ENCODE results near the gene ZPBP2. TPM values are rescaled to one million over a fixed set of nuclear protein-coding genes. Genes with fewer than 3 reads are reported as not detected.
"Not testable (repeated sequence)": the region's sequence is repeated elsewhere in the genome, so short reads cannot be mapped to it uniquely, and the experiment has no call there.

Gene ZPBP2
- total RNA-seq, 6 experiments from 2014 or later = not detected

- DNase-seq (no peak), ATAC-seq (peak; percentile 58 to 77 (median 62))
- Histone ChIP-seq H3K4me3 (no peak overlapping the region), H3K9me3 (no peaks in the 10 kb centered on the region), H3K36me3 (no peaks in the 10 kb centered on the region), H3K4me1 (no peaks in the 10 kb centered on the region), H3K27ac (no peak overlapping the region), H3K27me3 (no peaks in the 10 kb centered on the region)
- intact Hi-C loops (cut with DNase I) = loop anchor here in 1 of 2 donors (10.0 kb wide), 1 partner anchor 92 kb away; the partner anchor contains the start of gene GSDMA
- WGBS (ENCODE audit: insufficient coverage, low coverage, low lambda C conversion rate, missing lambda C conversion rate) = 49% methylated on average over 2 of the region's 2 CpGs
- TF ChIP-seq CTCF (IDR thresholded peaks at IDR 0.05) (peak; percentile 19 to 53 (median 38)), POLR2A (IDR thresholded peaks at IDR 0.05) (no peak)
Measured at GRCh38 chr17:39872751-39873150, 4.7 kb downstream of the ZPBP2 start.

GRCh38 chr17:39886102-39886501 lies 18.1 kb downstream of the ZPBP2 start:
- H3K27me3 ChIP-seq; H3K36me3 ChIP-seq; intact Hi-C loops (cut with DNase I); H3K27ac ChIP-seq; H3K9me3 ChIP-seq; H3K4me3 ChIP-seq; H3K4me1 ChIP-seq; ATAC-seq; DNase-seq: not testable (repeated sequence)
- WGBS (ENCODE audit: insufficient coverage, low coverage, low lambda C conversion rate, missing lambda C conversion rate) = 68% methylated on average over 3 of the region's 5 CpGs

GRCh38 chr17:39887078-39887477 lies 19.1 kb downstream of the ZPBP2 start:
- H3K27me3 ChIP-seq = no peaks in the 10 kb centered on the region
- no peak overlapping the region for H3K27ac ChIP-seq
- H3K9me3 ChIP-seq = no peaks in the 10 kb centered on the region
- no peaks in the 10 kb centered on the region for H3K4me1 ChIP-seq
- TF ChIP-seq CTCF (IDR thresholded peaks at IDR 0.05) (no peak), POLR2A (IDR thresholded peaks at IDR 0.05) (no peak)
- no peaks in the 10 kb centered on the region for H3K36me3 ChIP-seq
- no peak for DNase-seq
- intact Hi-C loops (cut with DNase I) = no loop called here
- ATAC-seq = no peak
- no peak overlapping the region for H3K4me3 ChIP-seq

GRCh38 chr17:39889200-39889599 lies 21.2 kb downstream of the ZPBP2 start:
- ATAC-seq (peak; percentile 34 to 64 (median 49)), DNase-seq (no peak)
- Histone ChIP-seq H3K4me1 (no peaks in the 10 kb centered on the region), H3K27me3 (no peaks in the 10 kb centered on the region), H3K36me3 (no peaks in the 10 kb centered on the region), H3K9me3 (no peaks in the 10 kb centered on the region), H3K4me3 (no peak overlapping the region), H3K27ac (no peak overlapping the region)
- WGBS (ENCODE audit: insufficient coverage, low coverage, low lambda C conversion rate, missing lambda C conversion rate) = 16% methylated on average over 2 of the region's 2 CpGs
- no peak for TF ChIP-seq POLR2A (IDR thresholded peaks at IDR 0.05)
- TF ChIP-seq CTCF (IDR thresholded peaks at IDR 0.05) = no peak
- intact Hi-C loops (cut with DNase I) = no loop called here

- TF ChIP-seq CTCF (IDR thresholded peaks at IDR 0.05) = no peak
- TF ChIP-seq POLR2A (IDR thresholded peaks at IDR 0.05) = no peak
- DNase-seq (no peak), ATAC-seq (no peak)
- no peaks in the 10 kb centered on the region for H3K27me3 ChIP-seq
- H3K36me3 ChIP-seq = no peaks in the 10 kb centered on the region
- no peaks in the 10 kb centered on the region for H3K4me1 ChIP-seq
- no peak overlapping the region for H3K27ac ChIP-seq
- 25% methylated on average over 3 of the region's 3 CpGs for WGBS (ENCODE audit: insufficient coverage, low coverage, low lambda C conversion rate, missing lambda C conversion rate)
- H3K9me3 ChIP-seq = no peaks in the 10 kb centered on the region
- intact Hi-C loops (cut with DNase I) = no loop called here
- H3K4me3 ChIP-seq = no peak overlapping the region
Measured at GRCh38 chr17:39894681-39895376, 26.8 kb downstream of the ZPBP2 start.

Measured in right lobe of liver (tissue), 6 donors.